Small intestine (tissue), 7 donors: ENCODE measurements around the gene PDGFD. TPM values are rescaled to one million over a fixed set of nuclear protein-coding genes. Genes with fewer than 3 reads are reported as not detected.

Experiments
- DNase-seq, 2 donors: peaks; one replicate each; pipeline versions ENCODE4 v3.0.0 to v3.0.0-alpha.2; 2013
- FAIRE-seq: peaks from 2 replicates; lab custom pipeline; 2012; peaks lifted over from hg19 to GRCh38; lab: Jason Lieb, UNC
- H3K27ac ChIP-seq, 3 donors: one replicate each; pipeline ENCODE4 v1.5.1; 2013; ENCODE audit warnings: low read length in 2 of 3, mild to moderate bottlenecking in 2 of 3, control low read depth in 1 of 3, inconsistent platforms in 1 of 3, low read depth in 1 of 3, moderate library complexity in 1 of 3
- H3K27me3 ChIP-seq, 3 donors: one replicate each; pipeline ENCODE4 v1.6.1; 2013; ENCODE audit warnings: low read length in 3 of 3, inconsistent platforms in 1 of 3; ENCODE audit not compliant: control insufficient read depth in 3 of 3, insufficient read depth in 3 of 3
- H3K36me3 ChIP-seq, 3 donors: one replicate each; pipeline ENCODE4 v1.6.1; 2013; ENCODE audit warnings: low read length in 3 of 3, inconsistent platforms in 1 of 3, low read depth in 1 of 3, mild to moderate bottlenecking in 1 of 3, moderate library complexity in 1 of 3; ENCODE audit not compliant: control insufficient read depth in 3 of 3, insufficient read depth in 2 of 3
- H3K4me1 ChIP-seq, 3 donors: one replicate each; pipeline ENCODE4 v1.6.1; 2013; ENCODE audit warnings: low read length in 2 of 3, inconsistent platforms in 1 of 3, low read depth in 1 of 3, mild to moderate bottlenecking in 1 of 3, moderate library complexity in 1 of 3; ENCODE audit not compliant: control insufficient read depth in 3 of 3, insufficient read depth in 2 of 3
- H3K4me3 ChIP-seq, 3 donors: one replicate each; pipeline ENCODE4 v1.5.1; 2013; ENCODE audit warnings: low read length in 3 of 3, control low read depth in 1 of 3, inconsistent platforms in 1 of 3, low read depth in 1 of 3, mild to moderate bottlenecking in 1 of 3, moderate library complexity in 1 of 3
- H3K9me3 ChIP-seq, 2 donors: one replicate each; pipeline ENCODE4 v1.6.1; 2013; ENCODE audit warnings: low read depth in 1 of 2, low read length in 1 of 2; ENCODE audit not compliant: control insufficient read depth in 2 of 2, insufficient read depth in 1 of 2
- WGBS, 3 donors: extraction: QIAGEN DNeasy Blood & Tissue Kit; methylation state at CpG; one replicate each; pipeline ENCODE4 v1.1.7; 2013; 5-methylcytosine and 5-hydroxymethylcytosine counted together
- polyA plus RNA-seq, 4 donors: library from polyadenylated mRNA; stranded (reverse) in 3 of 4; unstranded in 1 of 4; fragments of 200-250 nt in 3 of 4; fragments of 120-200 nt in 1 of 4; gene quantifications; one replicate each; pipeline versions ENCODE4 v1.2.1 to v1.2.3, GENCODE V29; 2013
- donor health status: healthy with polysubstance abuse.
- donor health status: control.
- donor health status: control.
- donor health status: Bipolar disorder and iron deficiency.
- donor health status: healthy.

Gene PDGFD
- polyA plus RNA-seq, 4 donors, result 0.81 to 20.0 (median 3.5) TPM; not detected in 1

- Histone ChIP-seq H3K27me3 (no peaks in the 10 kb centered on the region), H3K27ac (no peak overlapping the region), H3K9me3 (no peaks in the 10 kb centered on the region), H3K36me3 (no peaks in the 10 kb centered on the region), H3K4me1 (no peaks in the 10 kb centered on the region), H3K4me3 (no peak overlapping the region)
- DNase-seq (no peak), FAIRE-seq (no peak)
- 78 to 84% (median 79%) methylated on average over 2 of the region's 2 CpGs for WGBS, 3 donors
These were observed 169.4 kb downstream of the PDGFD start for GRCh38 chr11:103994518-103994917.

GRCh38 chr11:103994094-103994493, 169.9 kb downstream of the PDGFD start:
- no peaks in the 10 kb centered on the region for H3K27me3 ChIP-seq
- FAIRE-seq (no peak), DNase-seq (no peak)
- H3K9me3 ChIP-seq, result no peaks in the 10 kb centered on the region
- no peaks in the 10 kb centered on the region for H3K4me1 ChIP-seq
- no peak overlapping the region for H3K27ac ChIP-seq
- no peak overlapping the region for H3K4me3 ChIP-seq
- WGBS, 3 donors, result 81 to 96% (median 96%) methylated on average over 1 of the region's 1 CpG
- H3K36me3 ChIP-seq, result no peaks in the 10 kb centered on the region

GRCh38 chr11:103993507-103993906, 170.4 kb downstream of the PDGFD start:
- no peaks in the 10 kb centered on the region for H3K4me1 ChIP-seq
- no peaks in the 10 kb centered on the region for H3K36me3 ChIP-seq
- H3K9me3 ChIP-seq, result no peaks in the 10 kb centered on the region
- DNase-seq (no peak), FAIRE-seq (no peak)
- no peak overlapping the region for H3K27ac ChIP-seq
- no peaks in the 10 kb centered on the region for H3K27me3 ChIP-seq
- no peak overlapping the region for H3K4me3 ChIP-seq

GRCh38 chr11:103988595-103988969, 175.4 kb downstream of the PDGFD start:
- H3K36me3 ChIP-seq, result no peaks in the 10 kb centered on the region
- H3K4me3 ChIP-seq, result no peak overlapping the region
- no peaks in the 10 kb centered on the region for H3K4me1 ChIP-seq
- 57 to 76% (median 67%) methylated on average over 4 of the region's 4 CpGs for WGBS, 3 donors
- FAIRE-seq (no peak), DNase-seq (no peak)
- no peaks in the 10 kb centered on the region for H3K9me3 ChIP-seq
- H3K27me3 ChIP-seq, result no peaks in the 10 kb centered on the region
- H3K27ac ChIP-seq, result no peak overlapping the region

GRCh38 chr11:103987629-103988594, 176.0 kb downstream of the PDGFD start:
- H3K27me3 ChIP-seq, result no peaks in the 10 kb centered on the region
- H3K4me3 ChIP-seq, result no peak overlapping the region
- H3K36me3 ChIP-seq, result no peaks in the 10 kb centered on the region
- no peaks in the 10 kb centered on the region for H3K9me3 ChIP-seq
- H3K27ac ChIP-seq, result no peak overlapping the region
- DNase-seq (peak in 1 of 2 donors; percentile 16), FAIRE-seq (no peak)
- H3K4me1 ChIP-seq, result no peaks in the 10 kb centered on the region
- 71 to 74% (median 73%) methylated on average over 9 of the region's 9 CpGs for WGBS, 3 donors

GRCh38 chr11:103985041-103985440, 178.9 kb downstream of the PDGFD start:
- Histone ChIP-seq H3K9me3 (no peaks in the 10 kb centered on the region), H3K4me1 (no peaks in the 10 kb centered on the region), H3K27ac (no peak overlapping the region), H3K27me3 (no peaks in the 10 kb centered on the region), H3K36me3 (no peaks in the 10 kb centered on the region), H3K4me3 (no peak overlapping the region)
- 84 to 100% (median 95%) methylated on average over 1 of the region's 1 CpG for WGBS, 3 donors
- FAIRE-seq, result peak; percentile 100
- no peak for DNase-seq

GRCh38 chr11:103980108-103980507, 183.8 kb downstream of the PDGFD start:
- DNase-seq, result no peak
- WGBS, 3 donors, result 80 to 88% (median 82%) methylated on average over 1 of the region's 1 CpG
- Histone ChIP-seq H3K27me3 (no peaks in the 10 kb centered on the region), H3K4me3 (no peak overlapping the region), H3K27ac (no peak overlapping the region), H3K36me3 (no peaks in the 10 kb centered on the region), H3K9me3 (no peaks in the 10 kb centered on the region), H3K4me1 (no peaks in the 10 kb centered on the region)
- FAIRE-seq, result no peak

- FAIRE-seq (no peak), DNase-seq (no peak)
- 68 to 82% (median 74%) methylated on average over 5 of the region's 5 CpGs for WGBS, 3 donors
- Histone ChIP-seq H3K36me3 (no peaks in the 10 kb centered on the region), H3K4me3 (no peak overlapping the region), H3K27ac (no peak overlapping the region), H3K4me1 (no peaks in the 10 kb centered on the region), H3K9me3 (no peaks in the 10 kb centered on the region), H3K27me3 (no peaks in the 10 kb centered on the region)
These were observed 185.0 kb downstream of the PDGFD start for GRCh38 chr11:103978616-103979595.
